ENCODE data around the gene ZNF69.

DNA sequence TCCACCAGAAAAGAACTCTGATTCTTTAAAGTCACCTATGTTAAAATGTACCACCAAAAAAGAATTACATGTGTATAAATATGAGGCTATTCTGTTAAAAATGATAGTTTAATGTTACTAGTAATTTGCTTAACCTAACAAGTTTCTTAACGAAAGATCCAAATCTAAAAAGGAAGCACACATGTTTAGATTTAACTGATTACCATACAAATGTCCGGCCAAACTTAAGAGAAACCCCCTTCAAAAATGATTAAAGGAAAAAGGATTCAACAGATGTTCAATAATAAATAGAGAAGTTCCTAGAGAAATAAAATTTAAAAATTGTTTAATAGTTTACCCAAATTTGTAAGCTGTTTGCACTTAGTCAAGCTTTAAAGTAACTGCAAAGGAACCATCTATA lies 5.0 kb upstream of the ZNF69 start:
- TF ChIP-seq, protein P1, sequence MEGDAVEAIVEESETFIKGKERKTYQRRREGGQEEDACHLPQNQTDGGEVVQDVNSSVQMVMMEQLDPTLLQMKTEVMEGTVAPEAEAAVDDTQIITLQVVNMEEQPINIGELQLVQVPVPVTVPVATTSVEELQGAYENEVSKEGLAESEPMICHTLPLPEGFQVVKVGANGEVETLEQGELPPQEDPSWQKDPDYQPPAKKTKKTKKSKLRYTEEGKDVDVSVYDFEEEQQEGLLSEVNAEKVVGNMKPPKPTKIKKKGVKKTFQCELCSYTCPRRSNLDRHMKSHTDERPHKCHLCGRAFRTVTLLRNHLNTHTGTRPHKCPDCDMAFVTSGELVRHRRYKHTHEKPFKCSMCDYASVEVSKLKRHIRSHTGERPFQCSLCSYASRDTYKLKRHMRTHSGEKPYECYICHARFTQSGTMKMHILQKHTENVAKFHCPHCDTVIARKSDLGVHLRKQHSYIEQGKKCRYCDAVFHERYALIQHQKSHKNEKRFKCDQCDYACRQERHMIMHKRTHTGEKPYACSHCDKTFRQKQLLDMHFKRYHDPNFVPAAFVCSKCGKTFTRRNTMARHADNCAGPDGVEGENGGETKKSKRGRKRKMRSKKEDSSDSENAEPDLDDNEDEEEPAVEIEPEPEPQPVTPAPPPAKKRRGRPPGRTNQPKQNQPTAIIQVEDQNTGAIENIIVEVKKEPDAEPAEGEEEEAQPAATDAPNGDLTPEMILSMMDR (conservative IDR thresholded peaks at IDR 0.05; ENCODE audit: low read length): no peak
- TF ChIP-seq EZH2phosphoT487 (IDR thresholded peaks at IDR 0.05; ENCODE audit: borderline replicate concordance, low read depth, low read length): no peak

All from OCI-LY7 (cell line).